HG03469 (cell line): Measurements from ENCODE around the gene METAP2.

ENCODE experiments used
- ATAC-seq: cut with Tn5 transposase; IDR thresholded peaks from one replicate; pipeline ENCODE4 v1.9.1; 2021; ENCODE audit warnings: mild to moderate bottlenecking, moderate library complexity, moderate number of reproducible peaks; ENCODE audit not compliant: unreplicated experiment

The METAP2 gene

DNA sequence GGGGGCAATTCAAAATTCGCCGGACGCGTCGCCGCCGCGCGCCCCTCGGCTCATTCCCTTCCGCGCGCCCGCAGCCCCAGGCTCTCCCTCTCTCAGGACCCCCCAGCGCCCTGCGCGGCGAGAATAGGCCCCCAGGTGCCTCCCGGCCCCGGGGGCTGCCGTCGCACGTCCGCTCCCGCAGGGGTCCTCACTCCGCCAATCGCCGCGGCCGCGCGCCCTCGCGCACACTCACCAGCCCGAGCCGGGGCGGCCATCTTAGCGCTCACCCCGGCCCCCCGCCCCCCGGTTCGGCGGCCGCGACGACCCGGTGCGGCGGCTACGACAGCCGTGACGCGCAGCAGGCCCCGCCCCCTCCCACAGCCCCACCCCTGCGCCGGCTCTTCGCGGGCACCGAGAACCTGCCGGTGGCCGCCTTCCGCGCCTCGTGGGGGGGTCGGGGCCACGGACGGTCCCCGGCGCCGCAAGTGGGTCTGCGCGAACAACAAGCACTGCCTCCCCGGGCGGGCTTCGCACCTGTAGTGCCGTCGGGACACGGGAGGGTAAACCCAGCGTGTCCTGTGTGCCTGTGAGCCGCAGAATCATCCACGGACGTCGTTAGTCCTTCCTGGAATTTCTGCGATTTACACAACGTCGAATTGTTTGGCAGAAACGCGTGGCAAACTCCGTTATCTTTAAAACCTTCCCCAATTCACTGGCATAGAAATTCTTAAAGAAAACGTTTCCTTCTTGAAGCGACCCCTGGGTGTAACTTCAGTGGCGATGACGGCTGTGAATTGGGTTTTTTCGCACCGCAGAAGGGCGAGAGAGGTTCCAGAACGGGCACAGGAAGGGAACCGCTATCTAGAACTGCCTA lies 74.8 kb downstream of the METAP2 start:
- ATAC-seq, result no peak

DNA sequence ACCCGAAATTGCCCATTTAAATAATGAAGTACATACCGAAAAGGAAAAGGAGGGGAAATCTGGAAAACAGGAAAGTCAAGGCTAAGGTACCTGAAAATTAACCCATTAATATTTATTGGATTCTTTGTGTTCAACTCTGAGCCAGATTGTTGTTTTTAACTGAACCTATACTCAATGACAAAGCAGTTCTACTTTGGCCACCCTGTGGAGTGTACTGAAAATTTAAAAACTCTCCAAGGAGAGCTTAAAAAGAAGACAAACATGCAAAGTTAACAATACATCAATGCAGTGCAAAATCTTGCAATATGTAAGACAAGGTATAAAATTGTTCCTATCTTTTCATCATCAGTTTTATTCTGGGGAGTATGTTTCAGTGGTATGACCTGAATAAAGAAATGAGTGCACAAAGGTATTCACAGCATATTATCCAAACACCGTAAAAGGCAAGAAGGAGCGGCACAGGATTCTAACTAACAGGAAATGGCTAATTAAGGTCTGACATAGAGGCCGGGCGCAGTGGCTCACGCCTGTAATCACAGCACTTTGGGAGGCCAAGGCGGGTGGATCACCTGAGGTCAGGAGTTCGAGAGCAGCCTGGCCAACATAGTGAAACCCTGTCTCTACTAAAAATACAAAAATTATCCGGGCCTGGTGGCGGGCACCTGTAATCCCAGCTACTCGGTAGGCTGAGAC lies 75.6 kb downstream of the METAP2 start:
- ATAC-seq, result no peak

GRCh38 chr12:95551305-95551704 lies 77.4 kb downstream of the METAP2 start, which contains the start of gene USP44:
USP44 (minus strand) TSS chr12:95551476; CDS start chr12:95534256, 17,220 bp downstream.
- no peak for ATAC-seq

DNA sequence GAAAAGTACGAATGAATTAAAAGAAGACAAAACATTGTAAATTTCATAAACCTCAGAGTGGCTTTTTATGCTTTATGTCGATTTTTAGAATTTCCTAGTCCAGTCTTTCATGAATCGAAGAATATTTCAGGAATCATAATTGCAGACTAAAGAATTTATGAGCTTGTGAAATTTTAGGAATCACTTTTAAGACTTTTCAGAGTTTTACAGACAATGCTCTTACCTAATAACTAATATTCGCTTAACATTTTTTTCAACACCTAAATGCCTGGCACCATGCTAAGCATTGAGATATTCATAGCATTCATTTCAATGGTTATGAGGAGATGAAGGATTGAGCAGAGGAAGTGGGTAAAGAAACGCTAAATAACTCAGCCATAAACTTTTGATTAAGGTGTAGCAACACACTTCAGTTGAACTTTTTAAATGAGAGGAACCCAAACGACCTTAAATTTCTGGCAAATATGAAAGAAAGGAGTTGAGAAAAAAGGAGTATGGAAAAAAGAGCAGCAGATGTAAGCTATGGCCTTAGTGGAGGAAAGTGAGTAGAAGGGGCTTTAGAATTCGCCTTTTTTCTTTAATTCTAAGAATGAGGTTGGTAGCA lies 78.1 kb downstream of the METAP2 start:
- no peak for ATAC-seq

DNA sequence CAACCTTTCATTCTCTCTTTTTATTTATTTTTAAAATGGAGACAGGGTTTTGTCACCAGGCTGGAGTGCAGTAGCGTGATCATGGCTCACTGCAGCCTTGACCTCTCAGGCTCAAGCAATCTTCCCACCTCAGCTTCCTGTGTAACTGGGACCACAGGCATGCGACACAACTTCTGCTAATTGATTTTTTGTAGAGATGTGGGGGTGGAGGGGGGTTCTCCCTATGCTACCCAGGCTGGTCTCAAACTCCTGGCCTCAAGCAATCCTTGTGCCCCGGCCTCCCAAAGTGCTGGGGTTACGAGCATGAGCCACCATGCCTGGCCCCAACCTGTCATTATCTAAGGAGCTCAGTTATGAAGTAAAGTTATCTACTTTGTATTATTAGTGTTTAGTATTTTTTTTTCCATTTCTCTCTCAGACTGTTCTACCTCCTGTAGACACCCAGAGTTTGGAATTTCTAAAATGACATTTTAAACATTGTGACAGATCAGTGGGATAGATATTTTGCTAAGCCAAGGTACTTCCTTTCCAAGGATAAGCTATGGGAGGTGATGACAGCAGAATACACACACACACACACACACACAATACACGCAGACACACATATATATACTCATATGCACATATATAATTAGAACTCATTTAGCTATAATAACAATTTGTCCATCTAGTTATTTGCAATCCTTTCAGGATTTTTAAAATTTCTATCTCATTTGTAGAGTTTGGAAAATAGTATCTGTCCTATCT lies 79.4 kb downstream of the METAP2 start:
- ATAC-seq, result no peak

DNA sequence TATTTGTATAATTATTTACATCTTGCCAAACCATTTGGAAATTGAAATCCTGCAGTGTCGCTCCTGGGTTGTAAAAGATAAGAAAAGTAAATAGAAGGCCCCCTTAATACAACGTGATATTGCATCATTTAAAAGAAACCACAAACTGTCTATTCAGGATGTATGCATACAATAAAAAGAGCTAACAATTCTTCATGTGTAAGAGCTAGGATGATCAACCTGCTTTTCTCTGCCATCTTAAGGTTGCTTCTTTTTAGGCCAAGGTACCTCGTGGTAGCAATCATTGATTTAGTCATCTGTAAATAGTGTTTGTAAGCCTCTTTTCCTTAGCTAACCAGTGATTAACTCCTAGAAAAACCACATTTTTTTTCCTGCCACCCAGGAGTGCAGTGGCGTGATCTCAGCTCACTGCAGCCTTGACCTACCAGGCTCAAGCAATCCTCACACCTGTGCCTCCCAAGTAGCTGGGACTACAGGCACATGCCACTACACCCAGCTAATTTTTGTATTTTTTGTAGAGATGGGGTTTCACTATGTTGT lies 80.7 kb downstream of the METAP2 start:
- no peak for ATAC-seq

- ATAC-seq, result no peak
These were observed 83.7 kb downstream of the METAP2 start for GRCh38 chr12:95557625-95558024.
